H1 (cell line): ENCODE data around the gene RREB1. TPM values are rescaled to one million over a fixed set of nuclear protein-coding genes. Genes with fewer than 3 reads are reported as not detected.

Experiments
- CTCF ChIA-PET: fragments of 300-600 bp; sonication (Branson Sonifier 250); formaldehyde crosslinking; loops from one replicate; lab custom pipeline; 2021; ENCODE audit not compliant: partially characterized antibody; lab: Charles Lee
- POLR2A ChIA-PET: fragments of 300-600 bp; sonication (Branson Sonifier 250); formaldehyde crosslinking; loops from one replicate; lab custom pipeline; 2021; ENCODE audit warnings: inconsistent platforms; ENCODE audit not compliant: partially characterized antibody; lab: Charles Lee
- DNase-seq, 2 experiments: peaks; one replicate each; pipeline versions ENCODE4 v3.0.0 to v3.0.0-alpha.2; 2010 to 2022; ENCODE audit warnings: low spot score in 2 of 2, low read depth in 1 of 2, mixed read lengths in 1 of 2
- FAIRE-seq: peaks from 2 replicates; lab custom pipeline; 2011; peaks lifted over from hg19 to GRCh38; lab: Jason Lieb, UNC
- H2AFZ ChIP-seq: 2 replicates; pipeline ENCODE4 v1.8.1; 2012; ENCODE audit warnings: low read length, inconsistent platforms
- H2AK5ac ChIP-seq: 2 replicates; pipeline ENCODE4 v1.6.1; 2013; ENCODE audit warnings: low read depth, low read length
- H2BK120ac ChIP-seq: replicated peaks from 2 replicates; pipeline ENCODE3; 2013; ENCODE audit warnings: low read depth, low read length, inconsistent platforms
- H2BK12ac ChIP-seq: 2 replicates; pipeline ENCODE4 v1.6.1; 2013; ENCODE audit warnings: low read depth, low read length
- H2BK15ac ChIP-seq: 2 replicates; pipeline ENCODE4 v1.6.1; 2013; ENCODE audit warnings: low read length
- H2BK20ac ChIP-seq: 2 replicates; pipeline ENCODE4 v1.6.1; 2013; ENCODE audit warnings: low read length
- H2BK5ac ChIP-seq: 2 replicates; pipeline ENCODE4 v1.6.1; 2013; ENCODE audit warnings: low read depth, low read length
- H3K14ac ChIP-seq: 2 replicates; pipeline ENCODE4 v1.6.1; 2013; ENCODE audit warnings: inconsistent platforms; ENCODE audit not compliant: insufficient read length
- H3K18ac ChIP-seq: 2 replicates; pipeline ENCODE4 v1.6.1; 2013; ENCODE audit warnings: low read length; ENCODE audit errors: extremely low read depth
- H3K23ac ChIP-seq: 2 replicates; pipeline ENCODE4 v1.6.1; 2013; ENCODE audit warnings: inconsistent platforms; ENCODE audit not compliant: insufficient read length
- H3K23me2 ChIP-seq: 2 replicates; pipeline ENCODE4 v1.6.1; 2013; ENCODE audit warnings: low read depth, low read length
- H3K27ac ChIP-seq: 2 replicates; pipeline ENCODE4 v1.6.1; 2011; ENCODE audit warnings: low read depth, low read length, inconsistent platforms
- H3K27me3 ChIP-seq, 4 experiments: replicated peaks in 1 of 4; 1 replicate in 1 of 4; 2 replicates in 3 of 4; pipeline versions ENCODE4 v1.6.1 to v1.8.1; 2011 to 2013; ENCODE audit warnings: low read length in 3 of 4, mild to moderate bottlenecking in 3 of 4, inconsistent platforms in 2 of 4, mixed read lengths in 2 of 4, moderate library complexity in 1 of 4; ENCODE audit not compliant: control insufficient read depth in 3 of 4, insufficient read depth in 3 of 4; ENCODE audit errors: extremely low read depth in 1 of 4
- H3K36me3 ChIP-seq, 4 experiments: 2 replicates each; pipeline versions ENCODE4 v1.6.1 to v1.8.1; 2011 to 2013; ENCODE audit warnings: mild to moderate bottlenecking in 4 of 4, low read length in 3 of 4, moderate library complexity in 2 of 4, control low read depth in 1 of 4, inconsistent platforms in 1 of 4; ENCODE audit not compliant: insufficient read depth in 4 of 4, control insufficient read depth in 2 of 4
- H3K4ac ChIP-seq: replicated peaks from 2 replicates; pipeline ENCODE3; 2013; ENCODE audit warnings: low read length, low read depth, mixed read lengths, inconsistent platforms; ENCODE audit not compliant: insufficient read length
- H3K4me1 ChIP-seq, 4 experiments: replicated peaks in 1 of 4; 1 replicate in 1 of 4; 2 replicates in 3 of 4; pipeline versions ENCODE4 v1.6.1 to v1.8.1; 2011 to 2013; ENCODE audit warnings: low read length in 3 of 4, inconsistent platforms in 2 of 4, mixed read lengths in 1 of 4; ENCODE audit not compliant: insufficient read depth in 4 of 4, control insufficient read depth in 3 of 4
- H3K4me2 ChIP-seq, 2 experiments: 2 replicates each; pipeline versions ENCODE4 v1.6.1 to v1.8.1; 2011 to 2013; ENCODE audit warnings: low read depth in 2 of 2, low read length in 2 of 2, control low read depth in 1 of 2, inconsistent platforms in 1 of 2, mild to moderate bottlenecking in 1 of 2; ENCODE audit not compliant: insufficient read depth in 1 of 2
- H3K4me3 ChIP-seq, 4 experiments: fragments of 200-600, 300-600 bp in 1 of 4; sonication (generic), shearing (Covaris generic), sonication (Bioruptor Twin) in 1 of 4; 2 replicates each; pipeline versions ENCODE4 v1.5.1 to v1.8.1; 2011 to 2016; ENCODE audit warnings: low read length in 4 of 4, low read depth in 3 of 4, control low read depth in 2 of 4, inconsistent platforms in 2 of 4, mild to moderate bottlenecking in 2 of 4, mixed read lengths in 1 of 4, moderate library complexity in 1 of 4; ENCODE audit not compliant: insufficient read depth in 2 of 4; ENCODE audit errors: extremely low read depth in 1 of 4
- H3K56ac ChIP-seq: replicated peaks from 2 replicates; pipeline ENCODE3; 2013; ENCODE audit warnings: low read depth, mild to moderate bottlenecking, mixed read lengths, low read length, inconsistent platforms; ENCODE audit not compliant: insufficient read length
- H3K79me1 ChIP-seq: 2 replicates; pipeline ENCODE4 v1.6.1; 2013; ENCODE audit warnings: low read depth, low read length, control low read depth
- H3K79me2 ChIP-seq, 2 experiments: 2 replicates each; pipeline versions ENCODE4 v1.6.1 to v1.8.1; 2012 to 2013; ENCODE audit warnings: low read length in 2 of 2, mild to moderate bottlenecking in 2 of 2, inconsistent platforms in 1 of 2; ENCODE audit not compliant: insufficient read depth in 2 of 2, control insufficient read depth in 1 of 2
- H3K9ac ChIP-seq, 4 experiments: replicated peaks in 1 of 4; 1 replicate in 1 of 4; 2 replicates in 3 of 4; pipeline versions ENCODE4 v1.6.1 to v1.8.1; 2011 to 2013; ENCODE audit warnings: low read depth in 3 of 4, low read length in 3 of 4, control low read depth in 2 of 4, mild to moderate bottlenecking in 2 of 4, moderate library complexity in 2 of 4, inconsistent platforms in 1 of 4; ENCODE audit errors: extremely low read depth in 1 of 4
- H3K9me3 ChIP-seq, 2 experiments: 2 replicates each; pipeline versions ENCODE4 v1.6.1 to v1.8.1; 2012 to 2013; ENCODE audit warnings: mild to moderate bottlenecking in 2 of 2, moderate library complexity in 2 of 2, control low read depth in 1 of 2, inconsistent platforms in 1 of 2, low read depth in 1 of 2, low read length in 1 of 2, mixed read lengths in 1 of 2; ENCODE audit not compliant: insufficient read depth in 2 of 2
- H4K20me1 ChIP-seq, 2 experiments: replicated peaks in 1 of 2; 2 replicates each; pipeline versions ENCODE3 to v1.8.1; 2011 to 2013; ENCODE audit warnings: inconsistent platforms in 2 of 2, low read length in 2 of 2, mild to moderate bottlenecking in 1 of 2; ENCODE audit not compliant: insufficient read depth in 2 of 2, control insufficient read depth in 1 of 2
- H4K5ac ChIP-seq: 2 replicates; pipeline ENCODE4 v1.6.1; 2013; ENCODE audit warnings: low read length, low read depth, mixed read lengths, inconsistent platforms; ENCODE audit not compliant: insufficient read length
- H4K8ac ChIP-seq: 2 replicates; pipeline ENCODE4 v1.8.0; 2013; ENCODE audit warnings: mild to moderate bottlenecking, moderate library complexity, low read length, inconsistent platforms; ENCODE audit not compliant: insufficient read depth; ENCODE audit errors: extremely low read depth
- H4K91ac ChIP-seq: replicated peaks from 2 replicates; pipeline ENCODE3; 2013; ENCODE audit warnings: low read length, mixed read lengths, inconsistent platforms; ENCODE audit not compliant: insufficient read length
- CBX5 ChIP-seq: fragments of 300-800, 300-1000 bp; sonication (generic); IDR thresholded peaks from 2 replicates; pipeline ENCODE4 v1.7.1; 2016; ENCODE audit warnings: antibody characterized with exemption, low read length, low read depth
- CEBPB ChIP-seq: IDR thresholded peaks from 2 replicates; pipeline ENCODE4 v1.6.1; 2012; ENCODE audit warnings: low read depth, low read length
- CREB1 ChIP-seq: IDR thresholded peaks from 2 replicates; pipeline ENCODE4 v1.6.1; 2012; ENCODE audit warnings: inconsistent platforms
- CTBP2 ChIP-seq: IDR thresholded peaks from 2 replicates; pipeline ENCODE4 v1.7.0; 2011; ENCODE audit warnings: borderline replicate concordance, mild to moderate bottlenecking, moderate library complexity, mixed read lengths, low read length; ENCODE audit not compliant: insufficient read depth, insufficient read length
- CTCF ChIP-seq, 3 experiments: IDR thresholded peaks; 1 replicate in 2 of 3; 2 replicates in 1 of 3; pipeline versions ENCODE4 v1.5.1 to v1.6.1; 2011; ENCODE audit warnings: low read length in 3 of 3, mild to moderate bottlenecking in 3 of 3, inconsistent platforms in 2 of 3, low read depth in 1 of 3, moderate library complexity in 1 of 3; ENCODE audit not compliant: insufficient read depth in 1 of 3; ENCODE audit errors: control extremely low read depth in 1 of 3
- EGR1 ChIP-seq: IDR thresholded peaks from 2 replicates; pipeline ENCODE4 v1.6.1; 2011; ENCODE audit warnings: low read depth, low read length, borderline replicate concordance
- EP300 ChIP-seq, 2 experiments: IDR thresholded peaks; 1 replicate in 1 of 2; 2 replicates in 1 of 2; pipeline ENCODE4 v1.6.1; 2011 to 2012; ENCODE audit warnings: low read depth in 2 of 2, low read length in 2 of 2, mild to moderate bottlenecking in 2 of 2, borderline replicate concordance in 1 of 2, inconsistent platforms in 1 of 2, moderate library complexity in 1 of 2
- GTF2F1 ChIP-seq: IDR thresholded peaks from 2 replicates; pipeline ENCODE4 v1.6.1; 2012; ENCODE audit warnings: low read depth, low read length, improper control_type of control experiment, borderline replicate concordance
- JUND ChIP-seq: IDR thresholded peaks from 2 replicates; pipeline ENCODE4 v1.6.1; 2011; ENCODE audit warnings: mild to moderate bottlenecking, improper control_type of control experiment, low read length
- NRF1 ChIP-seq: IDR thresholded peaks from 2 replicates; pipeline ENCODE4 v1.6.1; 2011; ENCODE audit warnings: mild to moderate bottlenecking, low read depth, low read length, improper control_type of control experiment
- SP4 ChIP-seq: IDR thresholded peaks from 2 replicates; pipeline ENCODE4 v1.6.1; 2012; ENCODE audit warnings: low read length, inconsistent platforms
- WGBS, 2 experiments: shearing (Covaris generic) in 1 of 2; methylation state at CpG; one replicate each; pipeline versions ENCODE4 v1.1.6 to v1.1.7; 2013 to 2015; ENCODE audit warnings: low lambda C conversion rate in 2 of 2, mixed read lengths in 2 of 2, inconsistent platforms in 1 of 2, low coverage in 1 of 2, missing lambda C conversion rate in 1 of 2; ENCODE audit not compliant: insufficient replicate concordance in 2 of 2, insufficient coverage in 1 of 2, insufficient read length in 1 of 2; ENCODE audit errors: extremely low coverage in 1 of 2, missing lambda C conversion rate in 1 of 2; 5-methylcytosine and 5-hydroxymethylcytosine counted together
- polyA plus RNA-seq, 7 experiments: library from polyadenylated mRNA; depleted of rRNA in 3 of 7; stranded (reverse) in 5 of 7; unstranded in 2 of 7; fragments of >200 nt in 5 of 7; fragments of 200-250 nt in 2 of 7; gene quantifications; 1 replicate in 5 of 7; 2 replicates in 1 of 7; 4 replicates in 1 of 7; pipeline versions ENCODE4 v1.2.1 to v1.2.3, GENCODE V29; 2011 to 2013; ENCODE audit warnings: missing spikeins in 2 of 7, mixed read lengths in 2 of 7
- total RNA-seq: library from RNA; stranded (reverse); fragmentation: NEBNext Ultra II Directional; extraction: Animal tissue kit (Norgen Biotek cat#: 25700); gene quantifications from 2 replicates; pipeline ENCODE4 v1.2.1, GENCODE V29; 2021

Gene RREB1
- total and polyA plus RNA-seq, 2 of the 8 experiments (the other 6 are each of a cell fraction or from before 2014, with no cell fraction given) = 3.9 to 34.7 TPM

- Histone ChIP-seq H2AK5ac (no peak overlapping the region), H2AFZ (no peak overlapping the region), H3K4me3 (no peak overlapping the region), H3K27me3 (no peaks in the 10 kb centered on the region), H3K36me3 (peaks cover 0 to 7% (median 2%) of the 10 kb centered on the region in 4 experiments; a peak in 3 of 8 replicates), H3K56ac (no peak overlapping the region), H3K4ac (no peak overlapping the region), H4K91ac (no peak overlapping the region), H3K14ac (no peak overlapping the region), H3K4me1 (peaks cover 6 to 13% (median 10%) of the 10 kb centered on the region in 4 experiments; a peak in 6 of 7 replicates), H4K8ac (no peak overlapping the region), H4K5ac (no peak overlapping the region), H2BK20ac (no peak overlapping the region), H3K4me2 (no peak overlapping the region), H3K79me2 (no peaks in the 10 kb centered on the region), H3K27ac (no peak overlapping the region), H2BK120ac (no peak overlapping the region), H4K20me1 (peaks cover 0 to 2% of the 10 kb centered on the region in 2 experiments), H3K23me2 (no peaks in the 10 kb centered on the region), H2BK12ac (no peak overlapping the region), H3K23ac (no peak overlapping the region), H3K9me3 (no peaks in the 10 kb centered on the region), H3K79me1 (no peaks in the 10 kb centered on the region), H3K18ac (no peak overlapping the region), H2BK5ac (no peak overlapping the region), H3K9ac (no peak overlapping the region), H2BK15ac (no peak overlapping the region)
- ChIA-PET POLR2A (no interaction called here), CTCF (interaction anchor here (0.6 kb wide), 1 partner anchor 362 kb away, joined by 3 read pairs; no protein-coding TSS in a partner anchor)
- DNase-seq (no peak), FAIRE-seq (no peak)
- WGBS, 2 experiments = 91% methylated on average over 5 of the region's 5 CpGs; no CpG with 5 or more reads in 1 of the 2 experiments
- TF ChIP-seq CBX5 = no peak
- no peak for TF ChIP-seq SP4
- no peak for TF ChIP-seq CTCF (IDR thresholded peaks at IDR 0.05; ENCODE audit: control extremely low read depth in 1 of 3, insufficient read depth in 1 of 3, low read depth in 1 of 3, low read length in 3 of 3)
- TF ChIP-seq GTF2F1 = no peak
- no peak for TF ChIP-seq EGR1
- TF ChIP-seq NRF1 = no peak
- no peak for TF ChIP-seq EP300 (IDR thresholded peaks at IDR 0.05; ENCODE audit: borderline replicate concordance in 1 of 2, low read depth in 2 of 2, low read length in 2 of 2)
- TF ChIP-seq CTBP2 = no peak
- TF ChIP-seq CEBPB = no peak
- TF ChIP-seq JUND = no peak
- TF ChIP-seq CREB1 = no peak
Observed at GRCh38 chr6:7222197-7222596, 114.4 kb downstream of the RREB1 start.
